NCI-H748 (cell line): Measurements from ENCODE around the gene DGKE.

Experiments used
- DNase-seq: peaks from one replicate; lab custom pipeline; 2025; ENCODE audit not compliant: unreplicated experiment; lab: John Stamatoyannopoulos, UW

DGKE gene

GRCh38 chr17:56845934-56846333, 12.0 kb downstream of the DGKE start:
- DNase-seq: no peak

GRCh38 chr17:56847106-56847505, 13.2 kb downstream of the DGKE start:
- DNase-seq: no peak

GRCh38 chr17:56849131-56849530, 15.2 kb downstream of the DGKE start:
- DNase-seq: no peak

- no peak for DNase-seq
Observed at GRCh38 chr17:56850591-56850990, 16.6 kb downstream of the DGKE start.

- no peak for DNase-seq
Observed at GRCh38 chr17:56851008-56851407, 17.1 kb downstream of the DGKE start.

- DNase-seq: no peak
Observed at GRCh38 chr17:56861899-56862298, 27.9 kb downstream of the DGKE start.

- no peak for DNase-seq
Observed at GRCh38 chr17:56863974-56864373, 30.0 kb downstream of the DGKE start.

- DNase-seq: no peak
Observed at GRCh38 chr17:56866076-56866475, 32.1 kb downstream of the DGKE start.

- DNase-seq: no peak
Observed at GRCh38 chr17:56866496-56866895, 32.5 kb downstream of the DGKE start.

- no peak for DNase-seq
Observed at GRCh38 chr17:56867948-56868376, 34.0 kb downstream of the DGKE start.

GRCh38 chr17:56868716-56869115, 34.8 kb downstream of the DGKE start:
- DNase-seq: no peak

GRCh38 chr17:56870081-56870651, 36.2 kb downstream of the DGKE start:
- no peak for DNase-seq

GRCh38 chr17:56876766-56877179, 42.8 kb downstream of the DGKE start:
- no peak for DNase-seq

- no peak for DNase-seq
Observed at GRCh38 chr17:56879280-56879679, 45.3 kb downstream of the DGKE start.

- no peak for DNase-seq
Observed at GRCh38 chr17:56880133-56880532, 46.2 kb downstream of the DGKE start.

- DNase-seq: no peak
Observed at GRCh38 chr17:56880571-56880970, 46.6 kb downstream of the DGKE start.

GRCh38 chr17:56881685-56882295, 47.8 kb downstream of the DGKE start:
- no peak for DNase-seq

GRCh38 chr17:56883616-56884015, 49.7 kb downstream of the DGKE start:
- DNase-seq: no peak

GRCh38 chr17:56884483-56885311, 50.7 kb downstream of the DGKE start:
- DNase-seq: peak; percentile 75

- no peak for DNase-seq
Observed at GRCh38 chr17:56885312-56885657, 51.3 kb downstream of the DGKE start.

GRCh38 chr17:56886288-56886731, 52.4 kb downstream of the DGKE start:
- DNase-seq: no peak

- DNase-seq: no peak
Observed at GRCh38 chr17:56887105-56887504, 53.2 kb downstream of the DGKE start.
